Raji (cell line): ENCODE results near the gene FGF21.

Source experiments
- POLR2A ChIP-seq: IDR thresholded peaks from 2 replicates; pipeline ENCODE4 v1.6.1; 2011; ENCODE audit warnings: low read depth, low read length, control low read depth; ENCODE audit not compliant: insufficient read depth

Gene FGF21

GRCh38 chr19:48724796-48725753 lies 30.2 kb upstream of the FGF21 start:
- TF ChIP-seq POLR2A = no peak

GRCh38 chr19:48726556-48726955 lies 28.8 kb upstream of the FGF21 start:
- peak; percentile 53; the same call in 1 of the 2 replicates for TF ChIP-seq POLR2A

GRCh38 chr19:48728911-48729664 lies 26.2 kb upstream of the FGF21 start:
- no peak for TF ChIP-seq POLR2A

GRCh38 chr19:48731452-48731851 lies 23.9 kb upstream of the FGF21 start:
- no peak for TF ChIP-seq POLR2A

- TF ChIP-seq POLR2A = no peak
Measured at GRCh38 chr19:48734625-48735024, 20.7 kb upstream of the FGF21 start.

- TF ChIP-seq POLR2A = no peak
Measured at GRCh38 chr19:48735031-48735615, 20.2 kb upstream of the FGF21 start.

- TF ChIP-seq POLR2A = no peak
Measured at GRCh38 chr19:48737360-48737998, 17.8 kb upstream of the FGF21 start.

- no peak for TF ChIP-seq POLR2A
Measured at GRCh38 chr19:48738557-48739403, 16.5 kb upstream of the FGF21 start.

- no peak for TF ChIP-seq POLR2A
Measured at GRCh38 chr19:48739404-48740163, 15.7 kb upstream of the FGF21 start.

- no peak for TF ChIP-seq POLR2A
Measured at GRCh38 chr19:48740164-48740972, 15.0 kb upstream of the FGF21 start, which contains the start of gene RASIP1. Gene RASIP1 (minus strand): TSS chr19:48740610. CDS start chr19:48740282, 328 bp downstream.

GRCh38 chr19:48741129-48741999 lies 14.0 kb upstream of the FGF21 start:
- no peak for TF ChIP-seq POLR2A

- no peak for TF ChIP-seq POLR2A
Measured at GRCh38 chr19:48742096-48742495, 13.2 kb upstream of the FGF21 start.
